A673 (cell line): ENCODE results near the gene VEGFC. TPM values are rescaled to one million over a fixed set of nuclear protein-coding genes. Genes with fewer than 3 reads are reported as not detected.

Experiments
- BruUV-seq: library from RNA; stranded (reverse); fragments of 400-500 nt; replicated peaks from 2 replicates; lab custom pipeline; 2021; lab: Mats Ljungman, UMichigan
- CTCF ChIA-PET: fragments of 300-600 bp; sonication (Branson Sonifier 250); formaldehyde crosslinking; loops from one replicate; lab custom pipeline; 2022; ENCODE audit warnings: antibody characterized with exemption; lab: Charles Lee
- POLR2A ChIA-PET: fragments of 300-600 bp; sonication (Branson Sonifier 250); formaldehyde crosslinking; loops from one replicate; lab custom pipeline; 2022; ENCODE audit warnings: antibody characterized with exemption; ENCODE audit not compliant: low non-redundant PET; lab: Charles Lee
- DNase-seq: peaks from one replicate; pipeline ENCODE4 v3.0.0-alpha.2; 2015; ENCODE audit warnings: low spot score
- H3K27ac ChIP-seq: fragments of 200-600 bp; sonication (generic); 2 replicates; pipeline ENCODE4 v1.5.1; 2016; ENCODE audit warnings: mixed run types, low read depth, mild to moderate bottlenecking, mixed read lengths, antibody characterized with exemption, low read length; ENCODE audit not compliant: poor library complexity, severe bottlenecking
- H3K27me3 ChIP-seq: fragments of 200-600 bp; sonication (generic); replicated peaks from 2 replicates; pipeline ENCODE4 v1.6.1; 2017; ENCODE audit warnings: mixed run types, low read depth, mild to moderate bottlenecking, mixed read lengths, antibody characterized with exemption, low read length; ENCODE audit not compliant: insufficient read depth, poor library complexity
- H3K36me3 ChIP-seq: fragments of 200-600 bp; sonication (generic); 2 replicates; pipeline ENCODE4 v1.6.1; 2016; ENCODE audit warnings: mixed run types, mild to moderate bottlenecking, mixed read lengths, antibody characterized with exemption, low read length; ENCODE audit not compliant: insufficient read depth, poor library complexity, severe bottlenecking
- H3K4me1 ChIP-seq: fragments of 200-600 bp; sonication (generic); 2 replicates; pipeline ENCODE4 v1.6.1; 2017; ENCODE audit warnings: mixed run types, mild to moderate bottlenecking, mixed read lengths, antibody characterized with exemption, low read length; ENCODE audit not compliant: insufficient read depth, poor library complexity, severe bottlenecking
- H3K4me3 ChIP-seq: fragments of 200-600 bp; sonication (generic); 2 replicates; pipeline ENCODE4 v1.5.1; 2016; ENCODE audit warnings: low read depth, mixed run types, mild to moderate bottlenecking, mixed read lengths, low read length; ENCODE audit not compliant: poor library complexity, severe bottlenecking
- H3K9me3 ChIP-seq: fragments of 200-600 bp; sonication (generic); 2 replicates; pipeline ENCODE4 v1.6.1; 2016; ENCODE audit warnings: mixed run types, low read depth, mild to moderate bottlenecking, mixed read lengths, antibody characterized with exemption, low read length; ENCODE audit not compliant: poor library complexity, severe bottlenecking
- CTCF ChIP-seq: fragments of 300-800, 200-600 bp; sonication (generic); conservative IDR thresholded peaks from 2 replicates; pipeline ENCODE4 v1.5.1; 2017; ENCODE audit warnings: low read depth, mild to moderate bottlenecking, antibody characterized with exemption, low read length, moderate library complexity, mixed read lengths
- EZH2 ChIP-seq: fragments of 200-600 bp; sonication (generic); IDR thresholded peaks from 2 replicates; pipeline ENCODE4 v1.6.1; 2017; ENCODE audit warnings: borderline replicate concordance, low read depth, mild to moderate bottlenecking, mixed read lengths, antibody characterized with exemption, low read length; ENCODE audit not compliant: poor library complexity, severe bottlenecking
- intact Hi-C: fragments of 100-400 bp; cut with micrococcal nuclease; formaldehyde crosslinking; loops from one replicate; pipeline ENCODE4 v1.10.0; 2022; ENCODE audit not compliant: unreplicated experiment
- total RNA-seq: library from RNA; stranded (reverse); gene quantifications from 2 replicates; pipeline ENCODE4 v1.2.3, GENCODE V29; 2021

The VEGFC gene
- total RNA-seq, 1 experiment from 2014 or later: not detected

- BruUV-seq: no TSS peak
Measured at GRCh38 chr4:176840166-176840565, 47.4 kb upstream of the VEGFC start.

GRCh38 chr4:176839656-176840055 lies 46.9 kb upstream of the VEGFC start:
- Histone ChIP-seq H3K27ac (no peak overlapping the region), H3K9me3 (no peaks in the 10 kb centered on the region), H3K4me3 (no peak overlapping the region), H3K27me3 (peaks cover 11% of the 10 kb centered on the region), H3K36me3 (no peaks in the 10 kb centered on the region), H3K4me1 (peaks cover 6% of the 10 kb centered on the region)
- no peak for DNase-seq
- POLR2A ChIA-PET: no interaction called here
- TF ChIP-seq EZH2: no peak
- no peak for TF ChIP-seq CTCF
- intact Hi-C loops: no loop called here
- CTCF ChIA-PET: no interaction called here
- no TSS peak for BruUV-seq

More at GRCh38 chr4:176840166-176840565, 47.4 kb upstream of the VEGFC start:
- intact Hi-C loops: no loop called here
- ChIA-PET POLR2A (no interaction called here), CTCF (no interaction called here)
- no peak for DNase-seq
- H3K9me3 ChIP-seq: no peaks in the 10 kb centered on the region
- H3K27ac ChIP-seq: no peak overlapping the region
- H3K4me1 ChIP-seq: peaks cover 6% of the 10 kb centered on the region
- H3K36me3 ChIP-seq: no peaks in the 10 kb centered on the region
- H3K4me3 ChIP-seq: no peak overlapping the region
- TF ChIP-seq CTCF: no peak
- TF ChIP-seq EZH2: no peak
- H3K27me3 ChIP-seq: peaks cover 7% of the 10 kb centered on the region

GRCh38 chr4:176838601-176839433 lies 46.1 kb upstream of the VEGFC start:
- CTCF ChIA-PET: no interaction called here
- POLR2A ChIA-PET: no interaction called here
- no peak for DNase-seq
- BruUV-seq: no TSS peak
- no peak for TF ChIP-seq EZH2
- TF ChIP-seq CTCF: no peak
- Histone ChIP-seq H3K27ac (no peak overlapping the region), H3K9me3 (no peaks in the 10 kb centered on the region), H3K4me1 (peaks cover 6% of the 10 kb centered on the region), H3K27me3 (peaks cover 19% of the 10 kb centered on the region), H3K36me3 (no peaks in the 10 kb centered on the region), H3K4me3 (no peak overlapping the region)
- intact Hi-C loops: no loop called here
